K562 (cell line): ENCODE results near the gene RPS2. TPM values are rescaled to one million over a fixed set of nuclear protein-coding genes. Genes with fewer than 3 reads are reported as not detected.

Experiments used
- ATAC-seq: fragments of 200-7000 bp; cut with Tn5 transposase; 3 replicates; pipeline ENCODE4 v1.9.1; 2020; ENCODE audit warnings: moderate library complexity
- BruUV-seq: library from RNA; stranded (reverse); fragments of 400-500 nt; replicated peaks from 2 replicates; lab custom pipeline; 2021; lab: Mats Ljungman, UMichigan
- CTCF ChIA-PET: fragments of 300-600 bp; formaldehyde crosslinking; extraction: SDS; loops from one replicate; lab custom pipeline; 2021; ENCODE audit warnings: low intra/inter-chr PET ratio; lab: Yijun Ruan, JAX
- POLR2A ChIA-PET: fragments of 300-600, 350-650 bp; sonication (Branson Sonifier 250); formaldehyde crosslinking; extraction: SDS; loops from one replicate; lab custom pipeline; 2021; ENCODE audit warnings: antibody characterized with exemption, inconsistent platforms; lab: Yijun Ruan, JAX
- DNase-seq, 4 experiments: peaks; one replicate each; pipeline versions ENCODE4 v3.0.0 to v3.0.0-alpha.2; 2011 to 2018; ENCODE audit warnings: low spot score in 3 of 4, mixed read lengths in 3 of 4; ENCODE audit errors: extremely low read depth in 1 of 4
- FAIRE-seq: peaks from 2 replicates; lab custom pipeline; 2011; peaks lifted over from hg19 to GRCh38; lab: Jason Lieb, UNC
- H2AFZ ChIP-seq: 2 replicates; pipeline ENCODE4 v1.6.0; 2011; ENCODE audit warnings: low read depth, low read length, control low read depth, inconsistent platforms
- H3K27ac ChIP-seq: fragments of 200-600 bp; 3 replicates; pipeline ENCODE4 v1.8.0; 2011; ENCODE audit warnings: low read depth, mild to moderate bottlenecking, control low read depth, inconsistent platforms, low read length, moderate library complexity, mixed read lengths; ENCODE audit errors: extremely low read depth
- H3K27me3 ChIP-seq, 2 experiments: fragments of 300-600 bp in 1 of 2; 2 replicates in 1 of 2; 3 replicates in 1 of 2; pipeline versions ENCODE4 v1.6.0 to v1.8.0; 2011; ENCODE audit warnings: inconsistent platforms in 2 of 2, low read length in 2 of 2, mild to moderate bottlenecking in 1 of 2, mixed read lengths in 1 of 2, moderate library complexity in 1 of 2; ENCODE audit not compliant: control insufficient read depth in 2 of 2, insufficient read depth in 2 of 2
- H3K36me3 ChIP-seq: fragments of 300-600 bp; 3 replicates; pipeline ENCODE4 v1.8.0; 2011; ENCODE audit warnings: mild to moderate bottlenecking, low read length, inconsistent platforms; ENCODE audit not compliant: control insufficient read depth, insufficient read depth
- H3K4me1 ChIP-seq, 2 experiments: fragments of 200-600 bp in 1 of 2; replicated peaks in 1 of 2; 2 replicates in 1 of 2; 3 replicates in 1 of 2; pipeline versions ENCODE4 v1.5.1 to v1.8.0; 2011; ENCODE audit warnings: inconsistent platforms in 2 of 2, low read length in 2 of 2, mild to moderate bottlenecking in 1 of 2, mixed read lengths in 1 of 2, moderate library complexity in 1 of 2; ENCODE audit not compliant: control insufficient read depth in 2 of 2, insufficient read depth in 2 of 2
- H3K4me2 ChIP-seq: 2 replicates; pipeline ENCODE4 v1.6.1; 2011; ENCODE audit warnings: low read length, control low read depth, inconsistent platforms, mixed read lengths; ENCODE audit not compliant: insufficient read depth
- H3K4me3 ChIP-seq: fragments of 200-600 bp; sonication (generic), shearing (Covaris generic); 2 replicates; pipeline ENCODE4 v1.5.1; 2016; ENCODE audit warnings: control low read depth, inconsistent platforms
- H3K79me2 ChIP-seq: fragments of 200-600 bp; 3 replicates; pipeline ENCODE4 v1.8.0; 2011; ENCODE audit warnings: low read length, inconsistent platforms; ENCODE audit not compliant: control insufficient read depth, insufficient read depth
- H3K9ac ChIP-seq, 2 experiments: 2 replicates each; pipeline versions ENCODE4 v1.6.0 to v1.6.1; 2011; ENCODE audit warnings: low read depth in 2 of 2, low read length in 2 of 2, control low read depth in 1 of 2, inconsistent platforms in 1 of 2, mild to moderate bottlenecking in 1 of 2, mixed read lengths in 1 of 2; ENCODE audit not compliant: insufficient read depth in 1 of 2
- H3K9me1 ChIP-seq: one replicate; pipeline ENCODE4 v1.6.0; 2011; ENCODE audit warnings: inconsistent platforms, mild to moderate bottlenecking, low read length, moderate library complexity; ENCODE audit not compliant: control insufficient read depth, insufficient read depth
- H3K9me3 ChIP-seq: replicated peaks from 2 replicates; pipeline ENCODE4 v1.5.1; 2011; ENCODE audit warnings: low read depth, low read length, inconsistent platforms; ENCODE audit not compliant: control insufficient read depth, insufficient read depth
- H4K20me1 ChIP-seq: replicated peaks from 2 replicates; pipeline ENCODE4 v1.6.1; 2011; ENCODE audit warnings: low read length, inconsistent platforms, mixed read lengths; ENCODE audit not compliant: control insufficient read depth, insufficient read depth
- CHD2 ChIP-seq: IDR thresholded peaks from 2 replicates; pipeline ENCODE4 v1.6.1; 2011; ENCODE audit warnings: low read depth, low read length
- KAT7 ChIP-seq: sonication (generic); formaldehyde crosslinking; IDR thresholded peaks from 2 replicates; pipeline ENCODE4 v1.8.0; 2022; ENCODE audit warnings: missing genetic modification reagents, mild to moderate bottlenecking, borderline replicate concordance
- KDM5B ChIP-seq: fragments of 200-600 bp; sonication (generic); IDR thresholded peaks from 2 replicates; pipeline ENCODE4 v1.6.1; 2012; ENCODE audit warnings: low read depth, mild to moderate bottlenecking, moderate library complexity, low read length, control low read depth, inconsistent platforms; ENCODE audit not compliant: insufficient replicate concordance
- LARP7 ChIP-seq: fragments of 450-650 bp; IDR thresholded peaks from 2 replicates; pipeline ENCODE4 v1.6.1; 2016
- LCOR ChIP-seq: sonication (generic); formaldehyde crosslinking; IDR thresholded peaks from 2 replicates; pipeline ENCODE4 v1.8.0; 2022; ENCODE audit warnings: mild to moderate bottlenecking, missing genetic modification reagents
- MCM5 ChIP-seq: fragments of 450-650 bp; IDR thresholded peaks from 2 replicates; pipeline ENCODE4 v1.6.1; 2016; ENCODE audit warnings: low read depth
- POLR2AphosphoS2 ChIP-seq: IDR thresholded peaks from 2 replicates; pipeline ENCODE4 v1.6.1; 2012; ENCODE audit warnings: low read length, improper control_type of control experiment
- PYGO2 ChIP-seq: fragments of 450-650 bp; IDR thresholded peaks from 2 replicates; pipeline ENCODE4 v1.6.1; 2016; ENCODE audit warnings: mild to moderate bottlenecking, missing genetic modification characterization, moderate library complexity, missing compliant biosample characterization
- TCF3 ChIP-seq: sonication (generic); formaldehyde crosslinking; IDR thresholded peaks from 2 replicates; pipeline ENCODE4 v1.4.0; 2020; ENCODE audit warnings: mild to moderate bottlenecking, missing genetic modification reagents
- ZFP36 ChIP-seq: fragments of 150-350 bp; IDR thresholded peaks from 2 replicates; pipeline ENCODE4 v1.6.1; 2018; ENCODE audit warnings: low read length, low read depth; ENCODE audit not compliant: partially characterized antibody
- ZNF12 ChIP-seq: sonication (generic); formaldehyde crosslinking; IDR thresholded peaks from 2 replicates; pipeline ENCODE4 v1.4.0; 2020; ENCODE audit warnings: mild to moderate bottlenecking, missing genetic modification reagents
- WGBS: fragments of 100-300 bp; shearing (Covaris generic); methylation state at CpG from one replicate; pipeline ENCODE4 v1.1.6; 2016; ENCODE audit warnings: low coverage, mixed read lengths; ENCODE audit not compliant: insufficient coverage; ENCODE audit errors: missing lambda C conversion rate; 5-methylcytosine and 5-hydroxymethylcytosine counted together
- in situ Hi-C: fragments of 300-500 bp; cut with MboI; formaldehyde crosslinking; loops from 4 replicates; pipeline ENCODE4 v1.15.0; 2018; ENCODE audit warnings: inconsistent platforms, mixed read lengths
- intact Hi-C: fragments of 100-400 bp; cut with micrococcal nuclease; formaldehyde crosslinking; loops from 2 replicates; pipeline ENCODE4 v1.14.2; 2022
- polyA plus RNA-seq, 8 experiments: library from polyadenylated mRNA; depleted of rRNA in 4 of 8; stranded (reverse) in 5 of 8; unstranded in 3 of 8; fragments of >200 nt; fragmentation: Nextera tagmentation in 2 of 8; fragmentation: Illumina TruSeq in 1 of 8; extraction: Ambion mirVana in 2 of 8; extraction: Trizol in 1 of 8; gene quantifications; 2 replicates each; pipeline versions ENCODE4 v1.2.1 to v1.2.3, GENCODE V29; 2011 to 2014; ENCODE audit warnings: inconsistent platforms in 1 of 8, missing spikeins in 1 of 8
- total RNA-seq, 7 experiments: library from RNA; depleted of rRNA in 6 of 7; stranded (reverse); fragments of >200 nt in 6 of 7; fragmentation: Illumina TruSeq in 2 of 7; extraction: Trizol in 2 of 7; gene quantifications; 2 replicates each; pipeline versions ENCODE4 v1.2.1 to v1.2.3, GENCODE V29; 2011 to 2021; ENCODE audit warnings: low replicate concordance in 1 of 7
- TF ChIP-seq, protein P1 (sequence below): fragments of 250-450 bp; sonication (Bioruptor Pico); IDR thresholded peaks from 2 replicates; pipeline ENCODE4 v1.8.0; 2022; ENCODE audit warnings: inconsistent platforms

RPS2 gene
- total and polyA plus RNA-seq, 9 of the 15 experiments (the other 6 are each of a cell fraction or from before 2014, with no cell fraction given): 834 to 4,794 (median 3,793) TPM

DNA sequence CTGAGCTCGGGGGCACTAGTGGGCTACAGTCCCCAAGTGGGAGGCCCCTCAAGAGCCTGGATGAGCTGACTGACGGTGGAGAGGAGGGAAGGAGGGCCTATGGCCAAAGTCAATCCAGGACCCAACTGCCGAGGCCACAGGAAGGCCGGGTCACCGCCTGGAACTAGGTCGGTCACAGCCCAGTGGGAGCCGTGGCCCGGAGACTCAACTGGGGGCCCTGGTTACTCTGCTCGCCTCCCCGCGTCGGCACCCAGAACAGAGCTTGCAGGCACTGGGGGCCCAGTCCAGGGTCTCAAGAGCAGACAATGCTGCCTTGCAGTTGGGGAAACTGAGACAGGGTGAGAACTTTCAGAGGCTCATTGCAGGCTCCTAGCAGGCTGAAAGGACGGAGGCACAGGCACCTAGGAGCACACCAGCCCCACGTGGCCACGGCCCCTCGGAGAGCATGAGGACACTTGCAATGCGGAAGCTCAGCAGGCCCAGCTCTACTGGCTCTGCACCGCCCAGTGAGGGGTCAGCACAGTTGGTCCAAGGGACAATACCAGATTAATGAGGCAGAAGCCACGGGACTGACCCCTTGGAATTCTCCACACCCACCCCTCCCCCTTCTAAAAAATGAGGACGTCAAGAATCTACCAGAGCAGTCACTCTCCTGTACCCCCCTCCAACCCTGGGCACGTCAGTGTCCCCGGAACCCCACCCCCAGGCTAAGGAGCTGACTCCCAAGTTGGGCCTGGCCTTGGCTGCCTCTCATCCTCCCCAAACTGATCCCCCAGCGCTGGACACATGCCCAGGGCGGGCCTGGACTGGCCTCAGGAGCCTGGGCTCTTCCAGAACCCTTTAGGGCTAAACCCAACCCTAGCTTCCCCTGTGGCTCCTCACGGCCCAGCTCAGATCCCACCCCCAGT lies 48.6 kb downstream of the RPS2 start:
- ATAC-seq: no peak
- POLR2A ChIA-PET: interaction anchor here (0.5 to 1.4 kb wide), 5 partner anchors 30 to 344 kb away, joined by 3 to 4 read pairs (median 3); partner anchors contain the start of genes MEIOB and RPS2
- no peak overlapping the region for H2AFZ ChIP-seq
- CTCF ChIA-PET: no interaction called here
- in situ Hi-C loops (no loop called here), intact Hi-C loops (no loop called here)
- H3K4me2 ChIP-seq: no peak overlapping the region
- H3K9me3 ChIP-seq: no peaks in the 10 kb centered on the region
- TF ChIP-seq LCOR (no peak), POLR2AphosphoS2 (no peak)
- H3K79me2 ChIP-seq: no peaks in the 10 kb centered on the region
- DNase-seq: no peak
- H3K27ac ChIP-seq: no peak overlapping the region
- 25% methylated on average over 21 of the region's 25 CpGs for WGBS
- H3K9ac ChIP-seq: no peak overlapping the region
- H3K4me1 ChIP-seq: peaks cover 3 to 75% of the 10 kb centered on the region in 2 experiments; a peak in 4 of 5 replicates
- 0 out of 2 replicates have a peak, but pooled peaks cover 11% of the 10 kb centered on the region for H4K20me1 ChIP-seq
- H3K27me3 ChIP-seq: peaks cover 22 to 49% of the 10 kb centered on the region in 2 experiments; a peak in 4 of 5 replicates
- H3K9me1 ChIP-seq: no peaks in the 10 kb centered on the region
- BruUV-seq: no TSS peak
- FAIRE-seq: no peak
- H3K36me3 ChIP-seq: no peaks in the 10 kb centered on the region
- H3K4me3 ChIP-seq: no peak overlapping the region

DNA sequence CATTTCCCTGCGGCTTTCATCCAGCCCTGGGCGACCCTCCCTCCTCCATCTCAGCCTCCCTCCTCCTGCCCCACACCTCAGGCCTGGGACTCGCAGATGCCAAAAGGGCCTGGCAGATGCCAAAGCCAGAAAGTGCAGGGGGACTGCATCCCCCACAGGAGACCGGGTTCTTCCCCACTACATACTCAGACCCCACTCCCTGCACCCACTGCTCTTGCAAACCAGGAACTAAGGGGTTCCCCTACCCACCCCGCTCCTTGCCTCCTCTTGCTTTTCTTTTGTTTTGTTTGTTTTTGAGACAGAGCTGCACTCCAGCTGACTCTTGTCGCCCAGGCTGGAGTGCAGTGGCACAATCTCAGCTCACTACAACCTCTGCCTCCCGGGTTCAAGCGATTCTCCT lies 49.6 kb downstream of the RPS2 start:
- Histone ChIP-seq H2AFZ (no peak overlapping the region), H3K4me3 (no peak overlapping the region), H4K20me1 (0 out of 2 replicates have a peak, but pooled peaks cover 6% of the 10 kb centered on the region), H3K4me1 (peaks cover 0 to 69% of the 10 kb centered on the region in 2 experiments; a peak in 2 of 5 replicates), H3K4me2 (no peak overlapping the region), H3K9me3 (no peaks in the 10 kb centered on the region), H3K36me3 (no peaks in the 10 kb centered on the region), H3K9me1 (no peaks in the 10 kb centered on the region), H3K27me3 (peaks cover 22 to 45% of the 10 kb centered on the region in 2 experiments; a peak in 4 of 5 replicates), H3K9ac (no peak overlapping the region), H3K79me2 (no peaks in the 10 kb centered on the region), H3K27ac (no peak overlapping the region)
- BruUV-seq: no TSS peak
- FAIRE-seq: no peak
- DNase-seq: no peak
- no peak for ATAC-seq
- intact Hi-C loops (no loop called here), in situ Hi-C loops (no loop called here)
- POLR2A ChIA-PET: interaction anchor here (1.4 to 1.8 kb wide), 2 partner anchors 20 to 43 kb away, joined by 3 read pairs; partner anchors contain the start of gene MEIOB
- WGBS: 6% methylated on average over 7 of the region's 8 CpGs
- CTCF ChIA-PET: no interaction called here
- TF ChIP-seq LARP7: no peak
- TF ChIP-seq CHD2: no peak
- TF ChIP-seq ZFP36: no peak
- TF ChIP-seq MCM5: no peak
- TF ChIP-seq, protein P1, sequence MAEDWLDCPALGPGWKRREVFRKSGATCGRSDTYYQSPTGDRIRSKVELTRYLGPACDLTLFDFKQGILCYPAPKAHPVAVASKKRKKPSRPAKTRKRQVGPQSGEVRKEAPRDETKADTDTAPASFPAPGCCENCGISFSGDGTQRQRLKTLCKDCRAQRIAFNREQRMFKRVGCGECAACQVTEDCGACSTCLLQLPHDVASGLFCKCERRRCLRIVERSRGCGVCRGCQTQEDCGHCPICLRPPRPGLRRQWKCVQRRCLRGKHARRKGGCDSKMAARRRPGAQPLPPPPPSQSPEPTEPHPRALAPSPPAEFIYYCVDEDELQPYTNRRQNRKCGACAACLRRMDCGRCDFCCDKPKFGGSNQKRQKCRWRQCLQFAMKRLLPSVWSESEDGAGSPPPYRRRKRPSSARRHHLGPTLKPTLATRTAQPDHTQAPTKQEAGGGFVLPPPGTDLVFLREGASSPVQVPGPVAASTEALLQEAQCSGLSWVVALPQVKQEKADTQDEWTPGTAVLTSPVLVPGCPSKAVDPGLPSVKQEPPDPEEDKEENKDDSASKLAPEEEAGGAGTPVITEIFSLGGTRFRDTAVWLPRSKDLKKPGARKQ (CRISPR knock-in tag): no peak
- no peak for TF ChIP-seq TCF3
- no peak for TF ChIP-seq PYGO2 (tag)
- no peak for TF ChIP-seq ZNF12
- TF ChIP-seq KDM5B: no peak
- TF ChIP-seq KAT7 (CRISPR knock-in tag): no peak
